HG03521 (cell line): ENCODE data around the gene CLASP1.
A peak's percentile ranks its signal among the peaks of the same experiment; 100 is the strongest.

Experiments
- ATAC-seq: cut with Tn5 transposase; IDR thresholded peaks from one replicate; pipeline ENCODE4 v1.9.1; 2021; ENCODE audit warnings: mild to moderate bottlenecking, moderate library complexity; ENCODE audit not compliant: unreplicated experiment

Gene CLASP1

GRCh38 chr2:121297217-121297830 is 351.9 kb downstream of the CLASP1 start:
- ATAC-seq, result peak; percentile 53

GRCh38 chr2:121295911-121296650 is 353.2 kb downstream of the CLASP1 start:
- no peak for ATAC-seq

DNA sequence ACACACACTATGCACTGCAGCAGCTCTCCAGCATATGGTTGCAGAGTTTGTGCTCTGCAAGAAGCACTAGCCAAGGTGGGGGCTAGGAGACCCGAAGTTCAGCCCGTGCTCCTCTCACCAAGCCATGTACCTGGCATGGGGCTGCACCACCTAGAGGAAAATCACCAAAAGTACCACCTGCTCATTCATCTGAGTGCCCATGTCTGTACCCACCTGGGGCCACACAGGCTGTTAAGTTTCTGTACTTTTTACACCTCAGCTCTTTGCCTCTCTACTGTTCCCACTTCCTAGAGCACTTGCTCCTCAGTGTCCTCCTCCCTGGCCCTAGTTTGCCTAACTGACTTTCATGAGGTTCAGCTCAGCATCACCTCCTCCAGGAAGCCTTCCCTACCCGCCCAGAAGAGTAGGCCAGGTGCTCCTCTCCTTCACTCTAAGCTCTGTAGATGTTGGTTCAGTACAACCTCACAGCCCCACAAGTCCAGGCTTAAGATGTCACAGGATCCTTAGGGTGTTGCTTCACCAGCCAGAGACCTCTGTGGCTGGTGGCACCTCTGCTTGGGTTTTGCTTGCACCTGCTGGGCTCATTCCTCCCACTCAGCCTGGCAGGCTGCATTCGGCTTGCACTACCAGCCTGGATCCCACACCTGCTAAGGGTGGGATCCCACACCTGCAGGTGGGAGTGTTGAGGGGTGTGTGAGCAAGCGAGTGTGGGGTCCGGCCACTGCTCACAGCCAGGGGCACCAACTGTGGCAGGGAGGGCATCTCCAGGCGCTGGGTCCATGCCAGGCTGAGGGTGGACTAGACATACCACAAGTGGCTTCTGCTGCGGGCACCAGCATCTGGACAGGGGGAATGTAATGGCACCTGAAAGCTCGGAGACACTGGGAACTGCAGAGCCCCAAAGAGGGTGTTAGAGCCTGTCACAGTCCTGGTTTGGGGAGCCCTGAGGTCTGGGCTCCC is 354.1 kb downstream of the CLASP1 start:
- ATAC-seq, result no peak

GRCh38 chr2:121293450-121294325 is 355.6 kb downstream of the CLASP1 start:
- no peak for ATAC-seq

DNA sequence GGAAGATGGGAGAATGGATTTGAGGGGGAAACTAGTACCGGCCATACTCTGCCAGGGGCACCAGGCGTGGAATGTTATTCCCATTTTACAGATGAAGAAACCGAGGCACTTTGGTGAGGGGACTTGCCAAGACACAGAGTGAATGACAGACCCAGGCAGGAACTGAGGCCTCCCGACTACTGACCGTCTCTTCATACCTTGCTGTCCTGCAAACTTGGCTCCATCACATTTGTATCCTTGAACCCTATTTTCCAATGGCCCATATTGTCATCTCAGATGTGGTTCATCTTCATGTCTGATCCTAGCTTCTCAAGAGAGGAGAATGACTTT is 358.0 kb downstream of the CLASP1 start:
- ATAC-seq, result no peak

DNA sequence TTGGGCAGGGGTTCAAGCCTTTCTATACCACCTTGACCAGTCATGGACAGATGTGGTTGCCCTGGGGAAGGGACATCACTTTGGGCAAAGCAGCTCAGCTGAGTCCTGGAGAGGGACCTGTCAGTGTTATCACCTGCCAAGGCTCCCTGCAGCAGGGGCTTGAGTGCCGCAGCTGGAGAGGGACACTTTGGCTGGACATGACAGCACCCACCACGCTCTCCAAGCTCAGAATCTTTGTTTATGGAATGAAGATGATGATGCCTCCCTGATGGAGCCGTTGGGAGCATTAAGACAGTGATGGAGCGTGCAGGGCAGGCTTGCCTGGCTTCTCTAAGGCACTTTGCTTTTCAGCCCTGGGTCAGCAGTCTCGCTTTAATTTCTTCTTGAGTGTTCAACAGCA is 360.0 kb downstream of the CLASP1 start:
- ATAC-seq, result no peak

- ATAC-seq, result no peak
Observed at GRCh38 chr2:121288454-121289231, 360.6 kb downstream of the CLASP1 start.

DNA sequence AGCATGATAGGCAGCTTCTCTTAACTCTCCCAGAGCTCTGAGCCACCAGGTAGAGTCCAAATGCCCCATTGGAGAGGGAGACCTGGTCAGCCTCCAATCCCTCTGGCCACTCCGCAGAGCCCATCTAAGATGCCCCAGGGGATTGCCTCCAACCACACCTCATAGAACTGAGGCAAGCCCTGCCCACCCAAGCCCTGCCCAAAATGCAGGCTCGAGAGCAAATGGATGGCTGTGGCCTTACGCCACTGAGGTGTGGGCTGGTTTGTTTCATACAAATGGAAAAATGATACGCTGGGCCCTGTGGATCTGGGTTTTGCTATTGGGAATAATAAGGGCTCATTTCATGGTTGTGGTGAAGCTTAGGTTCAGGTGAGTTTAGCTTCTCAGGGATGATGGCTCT is 361.3 kb downstream of the CLASP1 start:
- no peak for ATAC-seq
